PFSK-1 (cell line): ENCODE measurements around the gene COL12A1.

Experiments used
- POLR2AphosphoS5 ChIP-seq: IDR thresholded peaks from 2 replicates; pipeline ENCODE4 v1.6.1; 2012; ENCODE audit warnings: low read depth, mild to moderate bottlenecking, control low read depth, low read length, moderate library complexity
- TAF1 ChIP-seq: IDR thresholded peaks from 2 replicates; pipeline ENCODE4 v1.6.1; 2012; ENCODE audit warnings: low read length, control low read depth, borderline replicate concordance; ENCODE audit not compliant: insufficient read depth

- TF ChIP-seq POLR2AphosphoS5 (no peak), TAF1 (no peak)
Observed at GRCh38 chr6:75219263-75219662, 13.4 kb upstream of the COL12A1 start.
